Activated CD8-positive, alpha-beta T cell treated with anti-CD3 and anti-CD28 coated beads for 36 hours (primary cell): ENCODE measurements around the gene CPEB4. TPM values are rescaled to one million over a fixed set of nuclear protein-coding genes. Genes with fewer than 3 reads are reported as not detected.

Source experiments
- ATAC-seq: fragments of 200-7000 bp; cut with Tn5 transposase; one replicate; pipeline ENCODE4 v1.10.0; 2021; ENCODE audit warnings: mild to moderate bottlenecking, moderate library complexity
- CTCF ChIA-PET: fragments of 350-600 bp; sonication (Branson Sonifier 250); formaldehyde crosslinking; loops from one replicate; lab custom pipeline; 2021; ENCODE audit warnings: antibody characterized with exemption; lab: Charles Lee
- POLR2A ChIA-PET: fragments of 350-600 bp; sonication (Branson Sonifier 250); formaldehyde crosslinking; loops from one replicate; lab custom pipeline; 2021; ENCODE audit warnings: antibody characterized with exemption; lab: Charles Lee
- DNase-seq: peaks from one replicate; pipeline ENCODE4 v3.0.0-alpha.2; 2020
- H3K27ac Mint-ChIP-seq: one replicate; pipeline ENCODE4 v1.8.0; 2021; ENCODE audit warnings: mild to moderate bottlenecking, mixed read lengths
- H3K27me3 Mint-ChIP-seq: one replicate; pipeline ENCODE4 v1.8.0; 2021; ENCODE audit warnings: mixed read lengths
- H3K36me3 Mint-ChIP-seq: one replicate; pipeline ENCODE4 v1.8.0; 2021; ENCODE audit warnings: low read depth, mixed read lengths
- H3K4me1 Mint-ChIP-seq: one replicate; pipeline ENCODE4 v1.8.0; 2021; ENCODE audit warnings: low read depth, mixed read lengths
- H3K4me3 Mint-ChIP-seq: one replicate; pipeline ENCODE4 v1.8.0; 2021; ENCODE audit warnings: mild to moderate bottlenecking, moderate library complexity, mixed read lengths
- H3K9me3 Mint-ChIP-seq: one replicate; pipeline ENCODE4 v1.8.0; 2021; ENCODE audit warnings: mixed read lengths
- intact Hi-C: fragments of 100-400 bp; cut with micrococcal nuclease; formaldehyde crosslinking; loops from one replicate; pipeline ENCODE4 v1.10.0; 2022
- total RNA-seq, 2 experiments: library from RNA; stranded (reverse); gene quantifications; one replicate each; pipeline ENCODE4 v1.2.3, GENCODE V29; 2021
- TF ChIP-seq, protein P1 (sequence below): fragments of 200-600 bp; IDR thresholded peaks from one replicate; pipeline ENCODE4 v1.8.0; 2022; ENCODE audit warnings: antibody characterized with exemption, mild to moderate bottlenecking

The CPEB4 gene
- total RNA-seq, 2 experiments from 2014 or later, result 8.8 to 9.0 TPM

DNA sequence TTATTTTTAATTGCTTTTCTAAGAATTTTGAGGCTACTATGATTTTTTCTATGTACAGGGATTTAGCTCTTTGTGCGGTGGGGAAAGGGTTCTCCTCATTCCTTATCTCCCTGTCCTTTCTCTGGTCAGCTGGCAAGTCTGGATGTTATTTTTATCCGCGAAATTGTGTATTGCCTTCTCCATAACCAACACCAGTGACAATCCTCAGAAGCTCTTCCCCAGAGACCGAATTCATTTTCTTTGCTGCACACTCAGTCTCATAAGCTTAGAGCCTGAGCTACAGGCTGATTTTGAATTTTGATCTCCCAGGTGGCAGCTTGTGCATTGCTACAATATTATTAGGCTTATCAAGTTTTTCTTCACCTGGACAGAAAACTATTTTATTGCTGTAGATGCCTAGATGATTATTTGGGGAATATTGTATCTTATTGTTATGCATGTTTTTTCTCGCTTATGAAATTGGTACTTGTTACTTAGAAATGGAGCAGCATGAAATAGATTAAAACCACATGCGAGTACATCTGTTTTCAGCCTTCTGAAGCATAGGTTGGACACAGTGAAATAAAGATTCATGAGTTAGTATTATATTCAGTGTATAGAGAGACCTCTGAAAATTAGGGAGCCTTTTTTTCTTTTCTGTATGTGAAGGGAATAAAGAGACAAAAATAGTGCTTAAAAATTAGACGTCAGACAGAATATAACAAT is 27.3 kb downstream of the CPEB4 start:
- no peak overlapping the region for H3K27ac Mint-ChIP-seq
- ChIA-PET POLR2A (interaction anchor here (0.9 kb wide), 1 partner anchor 10 kb away, joined by 3 read pairs; no protein-coding TSS in a partner anchor), CTCF (interaction anchor here (1.1 to 5.5 kb wide), 3 partner anchors 9 to 58 kb away, joined by 4 to 39 read pairs (median 5); no protein-coding TSS in a partner anchor)
- intact Hi-C loops, result no loop called here
- ATAC-seq, result no peak
- H3K4me3 Mint-ChIP-seq, result no peak overlapping the region
- H3K36me3 Mint-ChIP-seq, result peaks cover 3% of the 10 kb centered on the region
- TF ChIP-seq, protein P1, sequence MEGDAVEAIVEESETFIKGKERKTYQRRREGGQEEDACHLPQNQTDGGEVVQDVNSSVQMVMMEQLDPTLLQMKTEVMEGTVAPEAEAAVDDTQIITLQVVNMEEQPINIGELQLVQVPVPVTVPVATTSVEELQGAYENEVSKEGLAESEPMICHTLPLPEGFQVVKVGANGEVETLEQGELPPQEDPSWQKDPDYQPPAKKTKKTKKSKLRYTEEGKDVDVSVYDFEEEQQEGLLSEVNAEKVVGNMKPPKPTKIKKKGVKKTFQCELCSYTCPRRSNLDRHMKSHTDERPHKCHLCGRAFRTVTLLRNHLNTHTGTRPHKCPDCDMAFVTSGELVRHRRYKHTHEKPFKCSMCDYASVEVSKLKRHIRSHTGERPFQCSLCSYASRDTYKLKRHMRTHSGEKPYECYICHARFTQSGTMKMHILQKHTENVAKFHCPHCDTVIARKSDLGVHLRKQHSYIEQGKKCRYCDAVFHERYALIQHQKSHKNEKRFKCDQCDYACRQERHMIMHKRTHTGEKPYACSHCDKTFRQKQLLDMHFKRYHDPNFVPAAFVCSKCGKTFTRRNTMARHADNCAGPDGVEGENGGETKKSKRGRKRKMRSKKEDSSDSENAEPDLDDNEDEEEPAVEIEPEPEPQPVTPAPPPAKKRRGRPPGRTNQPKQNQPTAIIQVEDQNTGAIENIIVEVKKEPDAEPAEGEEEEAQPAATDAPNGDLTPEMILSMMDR, result no peak
- no peaks in the 10 kb centered on the region for H3K27me3 Mint-ChIP-seq
- no peaks in the 10 kb centered on the region for H3K9me3 Mint-ChIP-seq
- H3K4me1 Mint-ChIP-seq, result peaks cover 2% of the 10 kb centered on the region
- no peak for DNase-seq

DNA sequence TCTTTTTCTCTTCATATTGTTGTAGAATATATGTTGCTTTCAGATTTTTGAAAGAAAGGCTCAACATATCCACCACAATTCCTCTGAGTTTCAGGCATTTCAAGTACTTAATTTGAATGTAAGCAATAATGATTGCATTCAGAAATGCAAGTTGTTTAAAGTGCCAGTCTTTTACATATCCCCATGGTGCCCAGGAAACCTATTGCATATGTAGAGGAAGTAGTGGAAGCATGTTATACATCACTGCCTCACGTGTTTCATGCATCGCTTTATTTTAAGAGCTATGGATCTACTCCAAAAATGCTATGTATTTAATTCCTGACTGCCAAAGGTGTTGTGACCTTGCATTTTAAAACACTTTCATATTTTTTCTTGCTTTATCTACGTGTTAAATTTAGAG is 28.1 kb downstream of the CPEB4 start:
- Mint-ChIP-seq H3K36me3 (peaks cover 3% of the 10 kb centered on the region), H3K27me3 (no peaks in the 10 kb centered on the region), H3K27ac (no peak overlapping the region), H3K4me1 (peaks cover 8% of the 10 kb centered on the region), H3K9me3 (no peaks in the 10 kb centered on the region), H3K4me3 (no peak overlapping the region)
- DNase-seq (no peak), ATAC-seq (no peak)
- ChIA-PET POLR2A (no interaction called here), CTCF (interaction anchor here (2.4 to 5.5 kb wide), 2 partner anchors 8 to 301 kb away, joined by 9 to 39 read pairs; no protein-coding TSS in a partner anchor)
- intact Hi-C loops, result no loop called here
- TF ChIP-seq, protein P1, result no peak

DNA sequence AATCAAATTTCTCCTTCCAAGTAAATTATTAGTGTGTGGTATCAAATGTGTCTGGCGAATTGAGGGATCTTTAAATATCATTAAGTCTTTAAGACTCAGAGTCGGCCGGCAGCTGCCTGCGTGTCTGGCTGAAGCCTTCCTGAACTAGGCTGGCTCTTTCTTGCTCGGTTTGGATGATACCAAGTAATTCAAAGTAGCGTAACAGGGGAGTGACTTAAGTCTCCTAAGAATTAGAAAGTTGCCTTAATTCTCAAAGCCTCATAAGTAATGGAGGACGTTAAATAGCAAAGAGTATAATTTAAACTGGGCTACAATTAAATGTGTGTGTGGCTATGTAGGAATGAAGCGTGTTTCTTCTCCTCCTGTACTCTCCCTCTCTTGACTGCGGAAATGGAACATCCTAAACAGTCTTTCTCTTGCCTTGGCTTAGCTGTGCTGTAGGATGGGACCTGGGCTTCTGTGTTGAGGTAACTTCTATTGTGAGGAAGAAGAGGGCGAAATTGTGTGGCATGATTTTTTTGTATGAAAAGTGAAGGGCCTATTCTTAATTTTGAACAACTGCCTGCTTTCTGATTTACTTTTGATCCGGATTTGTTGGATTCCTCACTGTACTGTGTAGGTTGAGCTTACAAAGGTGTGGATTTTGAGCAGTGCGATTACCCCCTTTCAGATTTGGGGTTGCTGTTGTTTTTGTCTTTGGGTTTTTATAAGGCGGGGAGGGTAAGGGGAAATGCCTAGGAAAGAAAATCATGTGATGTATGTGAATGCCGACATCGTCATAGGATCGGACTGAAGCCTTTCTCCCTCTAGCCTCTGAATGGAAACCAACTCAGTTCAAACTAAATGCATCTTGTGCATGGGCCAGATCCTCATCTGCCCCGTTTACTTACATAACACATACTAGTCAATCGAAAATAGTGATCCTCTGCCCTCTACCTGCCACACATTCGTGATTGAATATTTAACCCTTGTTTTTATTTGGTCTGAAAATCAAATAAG is 29.9 kb downstream of the CPEB4 start:
- no peak overlapping the region for H3K4me3 Mint-ChIP-seq
- H3K27me3 Mint-ChIP-seq, result no peaks in the 10 kb centered on the region
- H3K4me1 Mint-ChIP-seq, result peaks cover 14% of the 10 kb centered on the region
- ChIA-PET CTCF (interaction anchor here (1.2 to 2.4 kb wide), 3 partner anchors 55 to 303 kb away, joined by 3 to 9 read pairs (median 5); no protein-coding TSS in a partner anchor), POLR2A (interaction anchor here (0.7 to 1.7 kb wide), 11 partner anchors 10 to 302 kb away, joined by 3 to 8 read pairs (median 3); partner anchors contain the start of gene CPEB4)
- TF ChIP-seq, protein P1, result no peak
- H3K36me3 Mint-ChIP-seq, result no peaks in the 10 kb centered on the region
- DNase-seq, result peak; percentile 71
- ATAC-seq, result peak; percentile 95
- no peak overlapping the region for H3K27ac Mint-ChIP-seq
- intact Hi-C loops, result loop anchor here (1.0 kb wide), 1 partner anchor 302 kb away; the partner anchor contains the start of gene BOD1
- H3K9me3 Mint-ChIP-seq, result no peaks in the 10 kb centered on the region

DNA sequence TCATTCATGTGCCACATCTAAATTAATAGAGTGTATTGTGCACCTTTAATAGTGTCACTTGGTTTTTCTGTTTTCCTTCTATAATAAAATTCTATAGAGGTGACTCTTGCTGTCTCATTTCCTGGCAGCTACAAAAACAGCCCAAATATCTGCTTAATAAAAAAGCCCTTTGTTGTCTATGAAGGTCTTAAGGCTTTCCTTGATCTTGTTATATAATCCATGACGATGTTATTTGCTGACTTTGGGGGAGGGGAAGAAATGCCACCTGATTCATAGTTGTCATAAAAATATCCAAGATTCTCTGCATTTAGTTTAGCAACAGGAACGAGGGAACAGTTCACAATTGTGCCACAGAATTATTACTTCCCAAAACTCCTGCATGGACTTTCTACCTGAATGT is 31.3 kb downstream of the CPEB4 start:
- CTCF ChIA-PET, result no interaction called here
- Mint-ChIP-seq H3K27me3 (no peaks in the 10 kb centered on the region), H3K4me1 (peaks cover 20% of the 10 kb centered on the region), H3K9me3 (no peaks in the 10 kb centered on the region), H3K4me3 (no peak overlapping the region), H3K36me3 (no peaks in the 10 kb centered on the region), H3K27ac (no peak overlapping the region)
- TF ChIP-seq, protein P1, result no peak
- intact Hi-C loops, result no loop called here
- DNase-seq (no peak), ATAC-seq (no peak)
- POLR2A ChIA-PET, result no interaction called here
